ENCODE results near the gene MYT1.

MYT1 gene

DNA sequence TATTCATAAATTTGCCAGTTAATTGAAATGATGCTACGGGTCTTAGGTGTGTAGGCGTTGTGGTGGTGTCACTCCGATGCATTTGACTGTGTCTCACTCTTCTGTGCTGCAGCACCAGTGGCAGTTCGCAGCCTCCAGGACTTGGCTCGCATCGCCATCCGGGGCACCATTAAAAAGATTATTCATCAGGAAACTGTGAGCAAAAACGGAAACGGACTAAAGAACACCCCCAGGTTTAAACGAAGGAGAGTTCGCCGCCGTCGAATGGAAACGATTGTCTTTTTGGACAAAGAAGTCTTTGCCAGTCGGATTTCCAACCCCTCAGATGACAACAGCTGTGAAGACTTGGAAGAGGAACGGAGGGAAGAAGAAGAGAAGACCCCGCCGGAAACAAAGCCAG, 108.9 kb downstream of the MYT1 start:
- no peaks in the 10 kb centered on the region for H3K27me3 ChIP-seq (replicated peaks; ENCODE audit: insufficient read depth, low read length)
- no peaks in the 10 kb centered on the region for H3K9me2 ChIP-seq (replicated peaks; ENCODE audit: insufficient read depth, low read length)
- no peak overlapping the region for H3K4me2 ChIP-seq (ENCODE audit: low read depth, low read length)
- H2AFZ ChIP-seq (ENCODE audit: low read length), result no peak overlapping the region
- H3K9ac ChIP-seq (ENCODE audit: low read length), result no peak overlapping the region
- no peaks in the 10 kb centered on the region for H3F3A ChIP-seq (ENCODE audit: insufficient read depth, low read length)
- no peaks in the 10 kb centered on the region for H3K36me3 ChIP-seq (replicated peaks; ENCODE audit: insufficient read depth, low read length)
- no peaks in the 10 kb centered on the region for H3K9me3 ChIP-seq (replicated peaks; ENCODE audit: insufficient read depth, low read length)
- DNase-seq, result no peak
- no peak for TF ChIP-seq EZH2phosphoT487 (IDR thresholded peaks at IDR 0.05; ENCODE audit: low read length)
- no peak for TF ChIP-seq CTCF (IDR thresholded peaks at IDR 0.05; ENCODE audit: low read length)
- TF ChIP-seq EZH2 (optimal IDR thresholded peaks at IDR 0.05; ENCODE audit: low read depth, low read length), result no peak
- H4K20me1 ChIP-seq (ENCODE audit: insufficient read depth, low read length), result no peaks in the 10 kb centered on the region
- H3K4me3 ChIP-seq (ENCODE audit: low read length), result no peak overlapping the region
- no peaks in the 10 kb centered on the region for H3K4me1 ChIP-seq (ENCODE audit: low read length)
- H3K27ac ChIP-seq (ENCODE audit: low read length), result no peak overlapping the region
- H3K79me2 ChIP-seq (ENCODE audit: low read length), result no peaks in the 10 kb centered on the region

GRCh38 chr20:64276817-64277216, 112.6 kb downstream of the MYT1 start:
- Histone ChIP-seq H3K4me1 (ENCODE audit: low read length) (peaks cover 5% of the 10 kb centered on the region), H3K4me2 (ENCODE audit: low read depth, low read length) (no peak overlapping the region), H3K9ac (ENCODE audit: low read length) (no peak overlapping the region), H3K27me3 (replicated peaks; ENCODE audit: insufficient read depth, low read length) (no peaks in the 10 kb centered on the region), H3K27ac (ENCODE audit: low read length) (no peak overlapping the region), H2AFZ (ENCODE audit: low read length) (no peak overlapping the region), H3K4me3 (ENCODE audit: low read length) (no peak overlapping the region), H3K79me2 (ENCODE audit: low read length) (no peaks in the 10 kb centered on the region), H4K20me1 (ENCODE audit: insufficient read depth, low read length) (no peaks in the 10 kb centered on the region), H3K9me2 (replicated peaks; ENCODE audit: insufficient read depth, low read length) (no peaks in the 10 kb centered on the region), H3K36me3 (replicated peaks; ENCODE audit: insufficient read depth, low read length) (no peaks in the 10 kb centered on the region), H3K9me3 (replicated peaks; ENCODE audit: insufficient read depth, low read length) (no peaks in the 10 kb centered on the region), H3F3A (ENCODE audit: insufficient read depth, low read length) (peaks cover 4% of the 10 kb centered on the region; the same call in 1 of the 2 replicates)
- DNase-seq, result no peak
- TF ChIP-seq EZH2phosphoT487 (IDR thresholded peaks at IDR 0.05; ENCODE audit: low read length) (no peak), EZH2 (optimal IDR thresholded peaks at IDR 0.05; ENCODE audit: low read depth, low read length) (no peak), CTCF (IDR thresholded peaks at IDR 0.05; ENCODE audit: low read length) (no peak)

- Histone ChIP-seq H3K9me3 (replicated peaks; ENCODE audit: insufficient read depth, low read length) (no peaks in the 10 kb centered on the region), H3K9me2 (replicated peaks; ENCODE audit: insufficient read depth, low read length) (no peaks in the 10 kb centered on the region), H3K27me3 (replicated peaks; ENCODE audit: insufficient read depth, low read length) (no peaks in the 10 kb centered on the region; the same call in 1 of the 2 replicates), H3K79me2 (ENCODE audit: low read length) (no peaks in the 10 kb centered on the region), H3K4me2 (ENCODE audit: low read depth, low read length) (no peak overlapping the region), H3K4me1 (ENCODE audit: low read length) (peaks cover 7% of the 10 kb centered on the region), H3K27ac (ENCODE audit: low read length) (no peak overlapping the region), H3F3A (ENCODE audit: insufficient read depth, low read length) (peaks cover 6% of the 10 kb centered on the region; the same call in 1 of the 2 replicates), H3K9ac (ENCODE audit: low read length) (no peak overlapping the region), H2AFZ (ENCODE audit: low read length) (no peak overlapping the region), H4K20me1 (ENCODE audit: insufficient read depth, low read length) (no peaks in the 10 kb centered on the region), H3K36me3 (replicated peaks; ENCODE audit: insufficient read depth, low read length) (no peaks in the 10 kb centered on the region), H3K4me3 (ENCODE audit: low read length) (no peak overlapping the region)
- TF ChIP-seq EZH2phosphoT487 (IDR thresholded peaks at IDR 0.05; ENCODE audit: low read length) (no peak), EZH2 (optimal IDR thresholded peaks at IDR 0.05; ENCODE audit: low read depth, low read length) (no peak), CTCF (IDR thresholded peaks at IDR 0.05; ENCODE audit: low read length) (no peak)
- DNase-seq, result no peak
Measured at GRCh38 chr20:64277571-64278316, 113.5 kb downstream of the MYT1 start.
